HAP-1 (cell line): ENCODE data around the gene ZNF385B.
A peak's percentile ranks its signal among the peaks of the same experiment; 100 is the strongest.

Source experiments
- DNase-seq, 2 experiments: peaks; one replicate each; pipeline ENCODE4 v3.0.0-alpha.2; 2016 to 2020; ENCODE audit warnings: low spot score in 2 of 2
- H3K27me3 ChIP-seq: fragments of 250-450 bp; sonication (Bioruptor Pico); 2 replicates; pipeline ENCODE4 v1.5.1; 2020; ENCODE audit warnings: low read depth, mild to moderate bottlenecking, moderate library complexity
- H3K36me3 ChIP-seq: fragments of 250-450 bp; sonication (Bioruptor Pico); replicated peaks from 2 replicates; pipeline ENCODE4 v1.5.1; 2020; ENCODE audit warnings: mild to moderate bottlenecking
- H3K4me1 ChIP-seq: fragments of 250-450 bp; sonication (Bioruptor Pico); 2 replicates; pipeline ENCODE4 v1.5.1; 2020; ENCODE audit warnings: mild to moderate bottlenecking
- H3K4me3 ChIP-seq: fragments of 250-450 bp; sonication (Bioruptor Pico); 2 replicates; pipeline ENCODE4 v1.5.1; 2020; ENCODE audit warnings: mild to moderate bottlenecking, moderate library complexity
- H3K9me3 ChIP-seq: fragments of 250-450 bp; sonication (Bioruptor Pico); 2 replicates; pipeline ENCODE4 v1.5.1; 2020; ENCODE audit warnings: mild to moderate bottlenecking, moderate library complexity
- in situ Hi-C: fragments of 300-500 bp; cut with MboI; formaldehyde crosslinking; loops from 3 replicates; pipeline ENCODE4 v1.14.3; 2020; ENCODE audit warnings: low sequenced_read_pairs, inconsistent platforms, mixed read lengths

ZNF385B gene

DNA sequence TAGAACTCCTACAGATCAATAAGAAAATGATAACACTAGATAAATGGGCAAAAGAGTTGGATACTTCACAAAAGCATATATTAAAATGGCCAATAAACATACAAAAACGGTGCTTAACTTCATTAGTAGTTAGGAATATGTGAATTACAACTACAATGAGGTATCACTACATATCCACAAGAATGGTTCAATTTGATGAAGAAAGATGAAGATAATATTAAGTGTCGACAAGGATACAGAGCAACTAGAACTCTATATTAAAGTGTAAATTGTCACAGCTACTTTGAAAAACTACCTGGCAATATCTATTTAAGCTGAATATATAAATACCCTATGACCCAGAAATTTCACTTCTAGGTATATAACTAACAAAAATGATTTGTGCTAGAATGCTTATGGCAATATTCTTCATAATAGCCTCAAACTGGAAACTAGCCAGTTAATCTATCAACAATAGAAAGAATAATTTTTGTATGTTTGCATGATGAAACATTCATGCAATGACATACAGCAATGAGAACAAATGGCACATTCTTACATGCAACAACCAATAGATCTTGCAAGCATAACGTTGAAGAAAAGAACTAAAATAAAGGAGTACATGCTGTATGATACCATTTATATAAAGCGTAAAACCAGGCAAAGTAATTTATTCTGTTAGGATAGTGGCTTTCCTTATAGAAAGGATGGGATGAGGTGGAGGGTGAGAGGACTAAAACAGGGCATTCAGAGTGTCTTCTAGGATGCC is 306.6 kb downstream of the ZNF385B start:
- in situ Hi-C loops: no loop called here
- Histone ChIP-seq H3K4me1 (peaks cover 82% of the 10 kb centered on the region), H3K27me3 (no peaks in the 10 kb centered on the region), H3K36me3 (no peaks in the 10 kb centered on the region), H3K9me3 (no peaks in the 10 kb centered on the region), H3K4me3 (no peak overlapping the region)
- DNase-seq: no peak

DNA sequence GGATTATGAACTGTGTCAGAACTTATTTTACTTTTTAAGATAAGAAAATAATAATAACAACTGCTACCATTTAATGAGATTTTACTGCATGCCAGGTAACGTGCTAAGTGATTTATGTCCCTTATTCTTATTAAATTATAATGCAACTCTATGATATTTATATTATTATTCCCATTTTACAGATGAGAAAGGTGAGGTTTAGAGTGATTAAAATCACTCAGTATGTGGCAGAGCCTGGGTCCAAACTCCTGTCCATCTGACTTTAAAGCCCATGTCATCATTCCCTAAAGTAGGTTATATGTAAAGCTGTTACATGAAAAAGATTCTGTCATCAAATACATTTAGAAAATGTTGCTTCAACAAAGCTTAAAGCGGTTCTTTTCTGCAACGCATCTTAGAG is 308.0 kb downstream of the ZNF385B start:
- no peak for DNase-seq
- H3K27me3 ChIP-seq: no peaks in the 10 kb centered on the region
- in situ Hi-C loops: no loop called here
- no peaks in the 10 kb centered on the region for H3K9me3 ChIP-seq
- peaks cover 78% of the 10 kb centered on the region for H3K4me1 ChIP-seq
- H3K36me3 ChIP-seq: no peaks in the 10 kb centered on the region
- H3K4me3 ChIP-seq: no peak overlapping the region

- in situ Hi-C loops: no loop called here
- Histone ChIP-seq H3K36me3 (no peaks in the 10 kb centered on the region), H3K9me3 (no peaks in the 10 kb centered on the region), H3K27me3 (no peaks in the 10 kb centered on the region), H3K4me3 (no peak overlapping the region), H3K4me1 (peaks cover 66% of the 10 kb centered on the region)
- DNase-seq: peak; percentile 53 to 84
Measured at GRCh38 chr2:179551539-179552045, 309.8 kb downstream of the ZNF385B start.

GRCh38 chr2:179550849-179551248 is 310.6 kb downstream of the ZNF385B start:
- in situ Hi-C loops: no loop called here
- Histone ChIP-seq H3K27me3 (no peaks in the 10 kb centered on the region), H3K4me3 (no peak overlapping the region), H3K9me3 (no peaks in the 10 kb centered on the region), H3K4me1 (peaks cover 60% of the 10 kb centered on the region), H3K36me3 (no peaks in the 10 kb centered on the region)
- DNase-seq: no peak

DNA sequence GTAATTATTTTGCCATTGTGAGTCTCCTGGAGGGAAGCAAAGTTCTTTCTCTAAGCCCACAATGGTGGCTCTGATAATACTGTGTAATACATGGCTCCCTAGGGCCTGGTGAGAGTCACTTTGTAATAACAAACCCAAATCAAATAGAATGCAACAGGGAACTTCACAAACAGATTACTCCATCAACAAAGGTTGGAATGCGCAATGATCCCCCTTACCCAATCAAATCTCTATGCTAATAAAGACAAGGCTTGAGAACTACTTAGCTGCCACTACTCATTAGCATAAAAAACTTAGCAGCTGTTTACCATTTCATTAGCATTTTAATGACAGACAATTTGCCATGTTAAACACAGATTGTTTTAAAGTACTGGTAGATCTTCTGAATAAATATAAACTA is 311.2 kb downstream of the ZNF385B start:
- DNase-seq: peak; percentile 70 to 95
- in situ Hi-C loops: no loop called here
- no peaks in the 10 kb centered on the region for H3K9me3 ChIP-seq

GRCh38 chr2:179546656-179547055 is 314.8 kb downstream of the ZNF385B start:
- no peaks in the 10 kb centered on the region for H3K27me3 ChIP-seq

More for the DNA sequence above, 311.2 kb downstream of the ZNF385B start:
- Histone ChIP-seq H3K27me3 (no peaks in the 10 kb centered on the region), H3K36me3 (no peaks in the 10 kb centered on the region), H3K4me3 (no peak overlapping the region), H3K4me1 (peaks cover 60% of the 10 kb centered on the region)

GRCh38 chr2:179545024-179545423 is 316.4 kb downstream of the ZNF385B start:
- H3K27me3 ChIP-seq: no peaks in the 10 kb centered on the region
- in situ Hi-C loops: no loop called here
- DNase-seq: no peak
- peaks cover 12% of the 10 kb centered on the region for H3K36me3 ChIP-seq
- H3K4me3 ChIP-seq: no peak overlapping the region
- peaks cover 53% of the 10 kb centered on the region for H3K4me1 ChIP-seq
- H3K9me3 ChIP-seq: no peaks in the 10 kb centered on the region

More at GRCh38 chr2:179546656-179547055, 314.8 kb downstream of the ZNF385B start:
- Histone ChIP-seq H3K9me3 (no peaks in the 10 kb centered on the region), H3K4me3 (no peak overlapping the region), H3K4me1 (peaks cover 63% of the 10 kb centered on the region), H3K36me3 (peaks cover 6% of the 10 kb centered on the region; the same call in 1 of the 2 replicates)
- DNase-seq: no peak
- in situ Hi-C loops: no loop called here

DNA sequence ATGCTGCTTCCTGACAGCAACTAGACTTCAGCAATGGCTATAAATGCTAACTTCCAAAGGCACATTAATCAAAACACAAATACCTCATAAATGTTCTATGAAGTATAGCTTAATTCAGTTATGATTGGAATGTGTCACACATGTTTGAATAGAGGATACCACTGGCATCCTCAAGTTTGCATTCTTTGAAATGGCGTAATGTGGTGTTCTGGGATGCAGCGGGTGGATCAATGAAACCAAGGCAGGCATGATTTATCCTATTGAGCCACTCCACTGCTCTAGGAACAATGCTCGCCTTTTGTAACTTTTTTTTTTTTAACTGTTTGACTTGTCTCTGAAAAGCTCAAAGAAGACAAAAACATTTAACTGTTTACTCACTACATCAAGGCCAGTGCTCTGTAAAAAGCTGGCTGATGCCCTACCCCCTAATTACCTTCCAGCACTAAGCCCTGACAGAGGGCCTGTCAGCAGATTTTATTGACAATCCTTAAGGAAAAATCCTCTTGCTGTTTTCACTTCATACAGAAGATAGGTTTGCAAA is 318.0 kb downstream of the ZNF385B start:
- peak; percentile 73 to 92 for DNase-seq
- in situ Hi-C loops: no loop called here
- no peaks in the 10 kb centered on the region for H3K9me3 ChIP-seq
- no peak overlapping the region for H3K4me3 ChIP-seq
- peaks cover 12% of the 10 kb centered on the region for H3K36me3 ChIP-seq
- H3K4me1 ChIP-seq: peaks cover 44% of the 10 kb centered on the region
- H3K27me3 ChIP-seq: no peaks in the 10 kb centered on the region

GRCh38 chr2:179541586-179541985 is 319.8 kb downstream of the ZNF385B start:
- Histone ChIP-seq H3K9me3 (no peaks in the 10 kb centered on the region), H3K4me1 (peaks cover 44% of the 10 kb centered on the region), H3K36me3 (peaks cover 12% of the 10 kb centered on the region), H3K27me3 (no peaks in the 10 kb centered on the region), H3K4me3 (no peak overlapping the region)
- DNase-seq: no peak
- in situ Hi-C loops: no loop called here

- no peak for DNase-seq
- in situ Hi-C loops: no loop called here
Measured at GRCh38 chr2:179539124-179539511, 322.3 kb downstream of the ZNF385B start.

DNA sequence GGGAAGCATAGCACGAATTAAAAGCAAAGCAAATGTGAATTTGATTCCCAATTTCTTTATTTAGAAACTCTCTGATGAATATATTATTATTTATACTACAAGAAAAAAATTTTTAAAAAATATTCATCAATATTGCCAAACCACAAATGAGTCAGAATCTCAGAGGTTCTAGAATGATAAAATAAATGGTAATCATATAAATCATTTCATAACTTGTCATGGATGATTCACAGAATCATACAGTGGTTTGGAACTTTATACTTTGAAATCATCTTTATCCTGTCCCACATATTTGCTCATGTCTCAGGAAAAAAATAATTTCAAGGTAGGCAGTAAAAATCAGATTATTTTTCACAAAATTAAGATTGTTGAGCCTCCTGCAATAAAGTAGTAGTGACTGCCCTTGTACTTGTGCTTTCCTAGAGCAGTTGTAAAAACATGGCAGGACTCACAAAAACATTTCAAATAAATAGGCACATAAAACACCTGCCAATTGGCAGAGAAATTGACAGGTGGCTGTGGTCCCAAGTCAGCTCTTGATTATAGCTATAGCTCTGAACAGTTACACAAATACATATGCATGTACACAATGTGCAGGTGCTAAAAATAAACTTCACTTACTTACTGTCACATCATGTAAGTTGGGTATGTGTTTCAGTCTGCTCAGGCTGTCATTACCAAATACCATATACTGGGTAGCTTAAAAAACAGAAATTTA is 322.8 kb downstream of the ZNF385B start:
- in situ Hi-C loops: no loop called here

More at GRCh38 chr2:179539124-179539511, 322.3 kb downstream of the ZNF385B start:
- H3K36me3 ChIP-seq: peaks cover 12% of the 10 kb centered on the region
- peaks cover 31% of the 10 kb centered on the region for H3K4me1 ChIP-seq
- no peaks in the 10 kb centered on the region for H3K27me3 ChIP-seq
- H3K9me3 ChIP-seq: no peaks in the 10 kb centered on the region
- no peak overlapping the region for H3K4me3 ChIP-seq

DNA sequence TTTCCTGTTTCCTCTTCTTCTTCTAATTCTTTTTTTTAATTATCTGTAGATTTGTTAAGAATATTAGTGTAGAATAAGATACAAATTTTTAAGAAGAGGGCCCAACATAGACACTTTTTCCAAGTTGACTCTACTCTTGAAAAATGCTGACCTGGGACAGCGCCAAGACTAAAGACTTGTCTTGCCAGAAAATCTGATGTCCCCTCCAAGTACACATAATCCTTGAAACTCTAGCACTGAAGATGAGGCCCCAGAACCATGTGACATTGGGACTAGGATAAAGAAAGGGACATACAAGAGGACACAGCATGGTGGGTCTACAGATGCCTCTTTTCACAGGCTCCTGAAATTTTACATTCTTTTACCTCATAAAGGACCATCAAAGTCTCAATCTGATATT is 325.2 kb downstream of the ZNF385B start:
- Histone ChIP-seq H3K9me3 (no peaks in the 10 kb centered on the region), H3K4me3 (no peak overlapping the region), H3K27me3 (no peaks in the 10 kb centered on the region), H3K36me3 (peaks cover 6% of the 10 kb centered on the region), H3K4me1 (peaks cover 8% of the 10 kb centered on the region; the same call in 1 of the 2 replicates)
- no peak for DNase-seq
- in situ Hi-C loops: no loop called here

More for the DNA sequence above, 322.8 kb downstream of the ZNF385B start:
- Histone ChIP-seq H3K4me3 (no peak overlapping the region), H3K36me3 (peaks cover 12% of the 10 kb centered on the region), H3K27me3 (no peaks in the 10 kb centered on the region), H3K9me3 (no peaks in the 10 kb centered on the region), H3K4me1 (peaks cover 26% of the 10 kb centered on the region)
- no peak for DNase-seq

GRCh38 chr2:179533875-179534274 is 327.5 kb downstream of the ZNF385B start:
- no peaks in the 10 kb centered on the region for H3K9me3 ChIP-seq

DNA sequence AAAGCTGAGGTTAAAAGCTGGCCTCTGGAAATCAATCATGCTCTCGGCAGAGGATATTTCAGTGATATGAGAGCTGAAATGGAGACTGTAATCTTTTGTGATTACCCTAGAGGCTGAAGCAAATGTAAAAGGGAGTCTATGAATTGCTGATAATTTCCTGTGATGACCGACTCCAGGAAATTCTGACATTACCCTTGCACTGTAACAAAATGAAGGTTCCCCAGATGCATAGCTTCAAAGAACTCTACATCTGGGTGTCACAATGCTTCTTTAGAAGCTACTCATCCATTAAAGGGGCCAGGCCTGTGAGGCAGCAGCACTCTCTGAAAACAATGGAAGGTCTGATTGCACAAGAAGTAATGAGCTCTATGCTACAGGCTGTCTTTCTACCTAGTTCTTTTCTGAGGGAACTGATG is 328.5 kb downstream of the ZNF385B start:
- H3K27me3 ChIP-seq: no peaks in the 10 kb centered on the region
- in situ Hi-C loops: no loop called here
- H3K9me3 ChIP-seq: no peaks in the 10 kb centered on the region
- DNase-seq: no peak
- no peaks in the 10 kb centered on the region for H3K36me3 ChIP-seq
- H3K4me1 ChIP-seq: peaks cover 6% of the 10 kb centered on the region; the same call in 1 of the 2 replicates
- H3K4me3 ChIP-seq: no peak overlapping the region

More at GRCh38 chr2:179533875-179534274, 327.5 kb downstream of the ZNF385B start:
- H3K27me3 ChIP-seq: no peaks in the 10 kb centered on the region
- H3K4me3 ChIP-seq: no peak overlapping the region
- in situ Hi-C loops: no loop called here
- peaks cover 6% of the 10 kb centered on the region; the same call in 1 of the 2 replicates for H3K4me1 ChIP-seq
- no peak for DNase-seq
- no peaks in the 10 kb centered on the region; the same call in 1 of the 2 replicates for H3K36me3 ChIP-seq
